Effector memory CD8-positive, alpha-beta T cell (primary cell): ENCODE results near the gene PPP1R14C.
A peak's percentile ranks its signal among the peaks of the same experiment; 100 is the strongest.

ENCODE experiments used
- ATAC-seq: fragments of 150-1000 bp; cut with Tn5 transposase; replicated peaks from 2 replicates; pipeline ENCODE4 v1.10.0; 2021; ENCODE audit warnings: mild to moderate bottlenecking, moderate library complexity
- DNase-seq, 3 experiments: peaks; one replicate each; pipeline ENCODE4 v3.0.0; 2021
- H3K27ac Mint-ChIP-seq, 2 donors: one replicate each; pipeline ENCODE4 v1.8.0; 2022; ENCODE audit warnings: mild to moderate bottlenecking in 2 of 2, mixed read lengths in 2 of 2, moderate library complexity in 2 of 2
- H3K27me3 Mint-ChIP-seq, 2 donors: one replicate each; pipeline ENCODE4 v1.8.0; 2022; ENCODE audit warnings: mixed read lengths in 2 of 2
- H3K36me3 Mint-ChIP-seq: one replicate; pipeline ENCODE4 v1.8.0; 2022; ENCODE audit warnings: mild to moderate bottlenecking, moderate library complexity, mixed read lengths; ENCODE audit not compliant: insufficient read depth
- H3K4me1 Mint-ChIP-seq, 2 donors: one replicate each; pipeline ENCODE4 v1.8.0; 2022; ENCODE audit warnings: low read depth in 2 of 2, mixed read lengths in 2 of 2
- H3K4me3 Mint-ChIP-seq, 2 donors: one replicate each; pipeline ENCODE4 v1.8.0; 2022; ENCODE audit warnings: mild to moderate bottlenecking in 2 of 2, mixed read lengths in 2 of 2, moderate library complexity in 2 of 2
- H3K9me3 Mint-ChIP-seq, 2 donors: one replicate each; pipeline ENCODE4 v1.8.0; 2022; ENCODE audit warnings: mixed read lengths in 2 of 2

The PPP1R14C gene

GRCh38 chr6:150208611-150209352 lies 65.9 kb downstream of the PPP1R14C start:
- H3K27ac Mint-ChIP-seq, result no peak overlapping the region
- no peak for DNase-seq
- H3K4me3 Mint-ChIP-seq, result no peak overlapping the region
- no peaks in the 10 kb centered on the region for H3K9me3 Mint-ChIP-seq
- no peaks in the 10 kb centered on the region for H3K36me3 Mint-ChIP-seq
- ATAC-seq, result no peak
- H3K4me1 Mint-ChIP-seq, result peaks cover under 1 to 9% of the 10 kb centered on the region in 2 donors
- peaks cover 8 to 13% of the 10 kb centered on the region in 2 donors for H3K27me3 Mint-ChIP-seq

DNA sequence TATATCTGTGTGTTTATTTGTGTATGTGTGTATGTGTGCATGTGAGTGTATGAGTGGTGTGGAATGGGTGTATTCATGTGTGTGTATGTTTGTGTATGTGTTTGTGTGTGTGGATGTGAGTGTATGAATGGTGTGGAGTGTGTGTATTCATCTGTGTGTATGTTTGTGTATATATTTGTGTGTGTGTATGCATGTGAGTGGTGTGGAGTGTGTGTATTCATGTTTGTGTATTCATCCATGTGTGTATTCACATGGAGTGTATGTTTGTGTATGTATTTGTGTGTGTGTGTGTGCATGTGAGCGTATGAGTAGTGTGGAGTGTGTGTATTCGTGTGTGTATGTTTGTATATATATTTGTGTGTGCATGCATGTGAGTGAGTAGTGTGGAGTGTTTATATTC lies 66.6 kb downstream of the PPP1R14C start:
- Mint-ChIP-seq H3K27ac (no peak overlapping the region), H3K4me1 (peaks cover 0 to 9% of the 10 kb centered on the region in 2 donors), H3K36me3 (no peaks in the 10 kb centered on the region)

DNA sequence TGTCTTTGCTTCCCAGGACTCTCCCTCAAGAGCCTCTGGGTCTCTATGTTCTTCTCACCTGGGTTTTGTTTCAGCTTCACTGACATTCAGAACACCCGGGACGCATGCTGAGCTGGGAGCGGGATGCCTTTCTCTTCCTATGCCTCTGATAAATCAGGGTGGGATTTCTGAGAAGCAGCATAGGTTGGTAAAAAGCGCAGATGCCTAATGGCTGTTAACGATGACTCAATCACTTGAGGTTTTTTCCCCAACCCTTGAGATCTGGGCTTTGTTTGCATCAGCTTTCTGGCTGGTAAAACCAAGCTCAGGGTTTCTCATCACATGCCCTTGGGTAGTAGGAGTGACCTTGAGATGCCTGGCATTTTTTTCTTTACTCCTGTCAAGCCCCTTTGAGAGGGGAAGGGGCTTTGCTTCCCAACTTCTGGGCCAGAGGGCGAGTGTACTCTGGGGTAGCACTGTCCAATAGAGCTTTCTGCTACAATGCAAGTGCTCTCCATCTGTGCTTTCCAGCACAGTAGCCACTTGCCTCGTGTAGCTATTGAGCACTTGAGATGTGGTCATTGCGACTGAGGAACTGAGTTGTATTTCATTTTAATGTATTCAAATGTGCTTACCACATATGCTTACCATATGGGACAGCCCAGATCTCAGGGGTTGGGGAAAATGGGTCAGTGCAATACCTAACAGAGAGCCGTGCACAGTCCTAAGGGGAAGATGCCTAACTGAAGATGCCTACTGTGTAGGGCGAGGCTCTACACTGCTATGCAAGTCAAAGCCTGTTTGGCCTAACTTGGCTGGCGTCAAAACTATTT lies 69.1 kb downstream of the PPP1R14C start:
- H3K9me3 Mint-ChIP-seq, result no peaks in the 10 kb centered on the region
- H3K4me3 Mint-ChIP-seq, result no peak overlapping the region
- DNase-seq (no peak), ATAC-seq (no peak)
- peaks cover 0 to 9% of the 10 kb centered on the region in 2 donors for H3K4me1 Mint-ChIP-seq
- H3K27ac Mint-ChIP-seq, result peak overlapping the region in 1 of 2 donors; percentile 69
- H3K36me3 Mint-ChIP-seq, result no peaks in the 10 kb centered on the region
- peaks cover 0 to 13% of the 10 kb centered on the region in 2 donors for H3K27me3 Mint-ChIP-seq

More for the DNA sequence above, 66.6 kb downstream of the PPP1R14C start:
- Mint-ChIP-seq H3K9me3 (no peaks in the 10 kb centered on the region), H3K27me3 (peaks cover 8 to 13% of the 10 kb centered on the region in 2 donors), H3K4me3 (no peak overlapping the region)
- ATAC-seq (no peak), DNase-seq (no peak)

GRCh38 chr6:150212778-150213177 lies 69.9 kb downstream of the PPP1R14C start:
- peak overlapping the region in 1 of 2 donors; percentile 7 for H3K27ac Mint-ChIP-seq
- ATAC-seq (no peak), DNase-seq (no peak)
- no peaks in the 10 kb centered on the region for H3K36me3 Mint-ChIP-seq
- no peak overlapping the region for H3K4me3 Mint-ChIP-seq
- H3K9me3 Mint-ChIP-seq, result no peaks in the 10 kb centered on the region
- H3K27me3 Mint-ChIP-seq, result peaks cover 0 to 13% of the 10 kb centered on the region in 2 donors
- H3K4me1 Mint-ChIP-seq, result peaks cover 0 to 9% of the 10 kb centered on the region in 2 donors

DNA sequence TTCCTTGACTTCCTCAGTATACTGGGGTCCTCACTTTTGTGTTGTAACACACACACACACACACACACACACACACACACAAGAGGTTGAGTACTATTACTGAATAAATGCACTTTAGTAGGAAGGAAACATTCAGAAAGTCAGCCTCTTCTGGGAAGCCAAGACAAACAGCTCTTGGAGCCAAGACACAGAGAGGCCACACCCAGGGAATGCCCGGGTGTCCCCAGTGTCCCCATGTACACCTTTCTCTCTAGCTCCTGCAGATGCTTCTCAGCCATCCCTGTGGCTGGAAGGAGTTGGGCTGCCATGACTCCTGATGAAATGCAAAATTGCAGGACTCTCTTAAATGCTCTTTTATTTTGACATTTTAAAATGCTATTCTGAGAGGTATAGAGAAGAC lies 70.5 kb downstream of the PPP1R14C start:
- H3K27me3 Mint-ChIP-seq, result peaks cover 0 to 13% of the 10 kb centered on the region in 2 donors
- H3K36me3 Mint-ChIP-seq, result no peaks in the 10 kb centered on the region
- peaks cover 0 to 9% of the 10 kb centered on the region in 2 donors for H3K4me1 Mint-ChIP-seq
- H3K9me3 Mint-ChIP-seq, result no peaks in the 10 kb centered on the region
- ATAC-seq (no peak), DNase-seq (no peak)
- no peak overlapping the region for H3K27ac Mint-ChIP-seq
- H3K4me3 Mint-ChIP-seq, result no peak overlapping the region

DNA sequence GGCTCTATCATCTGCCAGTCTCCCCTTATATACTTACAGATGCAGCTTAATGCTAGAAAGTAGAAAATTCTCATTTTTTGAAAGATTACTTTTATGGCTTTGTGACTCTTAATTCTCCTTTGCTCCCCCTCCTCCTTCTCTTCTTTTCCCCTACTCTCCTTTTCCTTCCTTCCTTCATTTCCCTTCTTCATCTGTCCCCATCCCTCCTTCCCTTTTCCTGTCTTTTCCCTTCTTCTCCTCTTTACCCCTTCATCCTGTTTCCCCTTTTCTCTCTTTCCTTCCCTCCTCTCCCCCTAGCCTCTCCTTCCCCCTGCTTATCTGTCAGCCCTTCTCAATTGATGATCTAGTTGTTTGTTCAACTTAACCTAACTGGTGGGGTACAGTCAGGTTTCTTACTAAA lies 71.5 kb downstream of the PPP1R14C start:
- peaks cover 0 to 15% of the 10 kb centered on the region in 2 donors for H3K27me3 Mint-ChIP-seq
- H3K4me1 Mint-ChIP-seq, result peaks cover 0 to 9% of the 10 kb centered on the region in 2 donors
- H3K36me3 Mint-ChIP-seq, result no peaks in the 10 kb centered on the region
- H3K27ac Mint-ChIP-seq, result no peak overlapping the region
- no peak for ATAC-seq
- H3K9me3 Mint-ChIP-seq, result no peaks in the 10 kb centered on the region
- no peak overlapping the region for H3K4me3 Mint-ChIP-seq
- no peak for DNase-seq

DNA sequence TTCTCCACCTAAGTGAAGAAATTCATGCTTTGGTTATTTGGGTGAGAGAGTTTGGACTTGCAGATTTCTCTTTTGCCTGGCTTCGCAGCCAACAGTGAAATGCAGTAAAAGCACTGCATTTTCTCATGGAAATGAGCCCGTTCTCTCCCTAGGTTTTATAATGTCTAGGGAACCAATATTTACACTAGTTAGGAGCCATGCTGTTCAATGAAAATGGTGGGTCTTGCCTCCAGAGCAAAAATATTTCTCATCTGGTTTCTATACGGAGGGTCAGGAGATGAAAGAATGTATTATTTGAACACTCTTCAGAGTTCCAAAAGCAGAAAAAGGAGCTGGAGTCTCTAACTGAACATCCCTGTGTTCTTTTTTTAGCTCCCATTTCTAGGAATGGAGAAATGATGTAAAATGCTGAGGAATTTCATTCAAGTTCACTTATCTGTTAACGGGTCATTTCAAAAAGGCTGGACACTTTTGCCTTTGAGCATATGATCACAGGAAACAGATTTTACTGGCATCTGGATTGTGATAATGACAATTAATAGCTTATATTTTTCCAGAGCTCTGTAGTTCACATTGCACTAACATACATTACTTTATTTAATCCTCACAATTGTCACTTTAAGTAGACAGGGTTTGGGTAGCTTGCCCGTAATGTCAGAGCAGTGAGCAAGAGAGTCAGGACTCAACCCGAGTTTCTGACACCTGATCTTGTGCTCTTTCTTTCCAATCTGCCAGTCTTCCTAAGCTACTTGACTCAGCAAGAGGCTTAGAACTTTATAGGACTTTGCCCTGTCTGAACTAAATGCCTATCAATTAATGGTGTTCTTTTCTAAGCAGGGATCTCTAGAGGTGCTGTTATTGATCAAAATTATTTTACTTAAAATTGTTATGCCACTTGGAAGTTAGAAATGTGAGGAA lies 78.0 kb downstream of the PPP1R14C start:
- no peak overlapping the region for H3K4me3 Mint-ChIP-seq
- no peaks in the 10 kb centered on the region for H3K4me1 Mint-ChIP-seq
- H3K27ac Mint-ChIP-seq, result no peak overlapping the region
- DNase-seq, result no peak
- no peak for ATAC-seq
- H3K27me3 Mint-ChIP-seq, result peaks cover 0 to 41% of the 10 kb centered on the region in 2 donors
- no peaks in the 10 kb centered on the region for H3K9me3 Mint-ChIP-seq
- H3K36me3 Mint-ChIP-seq, result no peaks in the 10 kb centered on the region

DNA sequence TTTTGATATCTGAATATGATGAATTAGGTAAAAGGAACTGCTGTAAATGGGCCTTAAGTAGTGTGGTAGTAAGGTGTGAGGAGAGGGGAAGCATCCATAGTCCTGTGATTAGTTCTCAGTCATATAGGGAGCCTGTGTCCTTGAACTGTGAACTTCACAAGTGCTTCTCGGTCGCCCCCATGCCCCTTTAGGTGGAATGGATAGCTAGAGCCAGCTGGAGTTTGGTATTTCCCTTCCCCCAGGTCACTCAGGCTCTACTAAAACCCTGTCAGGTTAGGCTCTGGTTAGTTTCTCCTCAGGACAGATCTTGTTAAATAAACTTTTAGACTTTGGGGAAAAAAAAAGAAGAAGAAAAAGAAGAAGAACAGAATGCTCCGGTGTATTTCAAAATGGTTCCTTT lies 82.0 kb downstream of the PPP1R14C start:
- H3K9me3 Mint-ChIP-seq, result no peaks in the 10 kb centered on the region
- ATAC-seq, result no peak
- no peak overlapping the region for H3K27ac Mint-ChIP-seq
- no peaks in the 10 kb centered on the region for H3K4me1 Mint-ChIP-seq
- H3K36me3 Mint-ChIP-seq, result no peaks in the 10 kb centered on the region
- DNase-seq, result no peak
- no peak overlapping the region for H3K4me3 Mint-ChIP-seq
- H3K27me3 Mint-ChIP-seq, result peaks cover 0 to 46% of the 10 kb centered on the region in 2 donors

DNA sequence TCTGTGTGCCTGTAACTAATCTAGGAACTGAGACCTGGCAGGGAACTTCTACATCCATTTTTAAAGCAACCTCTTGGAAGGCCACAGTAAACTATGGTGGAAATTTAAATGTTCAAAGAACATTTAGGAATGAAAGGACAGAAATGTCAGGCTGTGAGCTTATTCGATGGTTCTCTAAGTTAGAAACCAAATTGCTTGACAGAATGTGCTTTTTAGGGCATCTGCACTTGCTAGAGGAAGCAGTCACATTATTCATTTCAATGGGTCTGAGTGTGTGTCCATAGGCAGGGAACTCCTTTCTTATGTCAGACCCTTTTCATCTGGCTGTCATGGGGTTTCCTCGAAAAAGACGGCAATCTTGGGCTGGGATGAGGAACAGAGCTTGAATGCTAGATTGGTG lies 84.4 kb downstream of the PPP1R14C start:
- peaks cover 0 to 52% of the 10 kb centered on the region in 2 donors for H3K27me3 Mint-ChIP-seq
- H3K36me3 Mint-ChIP-seq, result no peaks in the 10 kb centered on the region
- H3K27ac Mint-ChIP-seq, result no peak overlapping the region
- no peak for DNase-seq
- H3K9me3 Mint-ChIP-seq, result peaks cover 0 to 3% of the 10 kb centered on the region in 2 donors
- no peak for ATAC-seq
- no peak overlapping the region for H3K4me3 Mint-ChIP-seq
- H3K4me1 Mint-ChIP-seq, result peaks cover 1 to 4% of the 10 kb centered on the region in 2 donors

DNA sequence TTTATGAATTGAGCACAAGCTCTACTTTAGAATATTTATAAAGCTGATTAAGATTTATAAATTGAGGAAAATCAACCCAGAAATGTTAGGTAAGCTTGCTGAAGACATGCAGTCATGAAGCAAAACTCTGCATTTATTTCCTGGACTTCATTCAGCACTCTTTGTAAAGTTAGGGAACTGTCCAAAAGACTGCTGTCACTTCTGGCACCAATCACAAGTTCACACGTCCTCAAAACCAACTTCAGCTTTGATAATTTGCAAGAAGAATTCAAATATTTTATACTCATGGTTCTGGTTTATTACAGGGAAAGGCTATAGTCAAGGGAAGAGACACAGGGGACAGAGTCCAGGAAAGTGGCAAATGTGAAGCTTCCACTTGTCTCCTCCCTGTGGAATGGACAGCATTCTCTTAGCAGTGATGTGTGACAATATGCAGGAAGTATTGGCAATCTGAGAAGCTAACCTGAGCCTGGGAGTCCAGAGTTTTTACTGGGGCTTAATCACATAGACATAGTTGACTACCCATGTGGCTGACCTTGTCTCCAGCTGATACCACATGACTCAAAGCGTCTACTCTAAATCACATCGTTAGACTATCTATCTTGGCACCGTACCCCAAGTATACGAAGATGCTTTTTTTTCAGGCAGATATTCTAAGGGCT lies 85.4 kb downstream of the PPP1R14C start:
- DNase-seq (no peak), ATAC-seq (no peak)
- Mint-ChIP-seq H3K27me3 (peaks cover 0 to 47% of the 10 kb centered on the region in 2 donors), H3K27ac (no peak overlapping the region), H3K4me1 (peaks cover 6 to 10% of the 10 kb centered on the region in 2 donors), H3K9me3 (peaks cover 4 to 10% of the 10 kb centered on the region in 2 donors), H3K36me3 (no peaks in the 10 kb centered on the region), H3K4me3 (no peak overlapping the region)

DNA sequence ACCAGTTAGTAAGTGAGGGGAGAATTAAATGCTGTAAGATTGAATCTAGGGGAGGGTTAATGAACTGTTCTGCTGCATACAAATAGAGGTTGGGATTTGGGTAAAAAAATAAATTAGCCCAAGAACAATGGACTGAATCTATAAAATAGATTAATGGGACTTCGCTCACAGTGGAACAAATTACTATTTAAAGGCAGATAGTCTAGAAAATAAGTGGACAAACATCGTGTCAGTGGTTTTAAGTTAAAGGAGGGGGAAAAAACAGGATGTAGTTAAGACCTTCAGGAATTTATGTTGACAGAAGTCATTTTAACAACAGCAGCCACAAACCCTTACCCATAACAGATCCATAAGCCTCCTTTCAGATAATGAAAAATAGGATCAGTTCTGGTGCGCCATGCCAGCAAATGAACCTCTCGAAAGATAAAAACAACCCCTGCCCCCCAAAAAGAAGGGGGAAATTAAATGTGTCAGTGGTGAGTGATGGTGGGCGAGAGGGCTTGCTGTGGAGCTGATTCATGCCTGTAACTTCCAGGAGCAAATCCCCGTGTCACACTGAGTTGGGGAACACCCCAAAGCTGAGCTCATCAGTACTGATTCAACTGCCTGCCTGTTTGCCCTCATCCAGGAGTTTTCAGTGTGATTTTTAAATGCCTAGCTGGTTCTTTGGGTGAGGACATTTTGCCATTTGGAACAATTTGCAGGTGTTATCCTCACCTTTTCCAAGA lies 86.8 kb downstream of the PPP1R14C start:
- H3K4me3 Mint-ChIP-seq, result no peak overlapping the region
- peaks cover 4 to 10% of the 10 kb centered on the region in 2 donors for H3K9me3 Mint-ChIP-seq
- DNase-seq, result no peak
- peaks cover 0 to 37% of the 10 kb centered on the region in 2 donors for H3K27me3 Mint-ChIP-seq
- ATAC-seq, result no peak
- no peaks in the 10 kb centered on the region for H3K36me3 Mint-ChIP-seq
- H3K27ac Mint-ChIP-seq, result no peak overlapping the region
- H3K4me1 Mint-ChIP-seq, result peaks cover 6 to 13% of the 10 kb centered on the region in 2 donors

DNA sequence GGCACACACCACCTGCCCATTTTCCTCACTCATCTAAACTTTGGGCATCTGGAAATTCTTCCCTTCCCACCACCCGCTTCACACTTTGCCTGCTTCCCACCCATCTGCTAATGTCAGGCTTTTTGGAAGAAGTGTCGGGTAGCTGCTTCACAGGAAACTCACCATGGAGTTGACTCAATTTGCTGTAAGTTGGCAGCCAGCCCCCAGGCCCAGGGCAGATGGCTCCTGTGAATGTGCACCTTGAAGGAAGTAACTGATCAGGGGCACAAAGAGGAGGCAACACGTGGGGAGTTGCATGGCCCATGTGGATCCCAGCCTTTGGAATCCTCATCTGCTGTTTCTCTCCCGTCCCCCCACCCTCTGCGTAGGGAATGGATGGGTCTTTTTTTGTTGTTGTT lies 87.3 kb downstream of the PPP1R14C start:
- H3K27me3 Mint-ChIP-seq, result peaks cover 0 to 32% of the 10 kb centered on the region in 2 donors
- no peaks in the 10 kb centered on the region for H3K36me3 Mint-ChIP-seq
- DNase-seq, result no peak
- no peak overlapping the region for H3K4me3 Mint-ChIP-seq
- peaks cover 9 to 16% of the 10 kb centered on the region in 2 donors for H3K4me1 Mint-ChIP-seq
- no peak for ATAC-seq
- H3K27ac Mint-ChIP-seq, result no peak overlapping the region
- peaks cover 4 to 10% of the 10 kb centered on the region in 2 donors for H3K9me3 Mint-ChIP-seq
